HepG2 (cell line): ENCODE data around the gene CEBPB. TPM values are rescaled to one million over a fixed set of nuclear protein-coding genes. Genes with fewer than 3 reads are reported as not detected.

Experiments used
- CHD2 ChIP-seq: IDR thresholded peaks from 2 replicates; pipeline ENCODE4 v1.6.1; 2011; ENCODE audit warnings: low read depth, low read length, improper control_type of control experiment
- ISL2 ChIP-seq: sonication (generic); formaldehyde crosslinking; IDR thresholded peaks from 2 replicates; pipeline ENCODE4 v1.5.0; 2020; ENCODE audit warnings: missing genetic modification reagents
- MAZ ChIP-seq, 2 experiments: sonication (generic) in 1 of 2; formaldehyde crosslinking in 1 of 2; IDR thresholded peaks; 2 replicates each; pipeline versions ENCODE4 v1.5.0 to v1.6.1; 2012 to 2020; ENCODE audit warnings: low read depth in 2 of 2, mild to moderate bottlenecking in 2 of 2, borderline replicate concordance in 1 of 2, improper control_type of control experiment in 1 of 2, low read length in 1 of 2, missing genetic modification reagents in 1 of 2, moderate library complexity in 1 of 2
- RXRA ChIP-seq: sonication (generic); formaldehyde crosslinking; IDR thresholded peaks from 2 replicates; pipeline ENCODE4 v1.5.1; 2020; ENCODE audit warnings: missing genetic modification reagents
- SCMH1 ChIP-seq: sonication (generic); formaldehyde crosslinking; IDR thresholded peaks from 2 replicates; pipeline ENCODE4 v1.9.0; 2021; ENCODE audit warnings: missing genetic modification reagents, mild to moderate bottlenecking, borderline replicate concordance
- SMARCC2 ChIP-seq: fragments of 450-650 bp; IDR thresholded peaks from 2 replicates; pipeline ENCODE4 v1.6.1; 2017; ENCODE audit warnings: antibody characterized with exemption, mild to moderate bottlenecking
- TBX2 ChIP-seq: sonication (generic); formaldehyde crosslinking; IDR thresholded peaks from 2 replicates; pipeline ENCODE4 v1.5.0; 2020; ENCODE audit warnings: missing genetic modification reagents, mild to moderate bottlenecking, borderline replicate concordance
- XBP1 ChIP-seq: sonication (generic); formaldehyde crosslinking; IDR thresholded peaks from 2 replicates; pipeline ENCODE4 v1.5.0; 2020; ENCODE audit warnings: missing genetic modification reagents
- ZFP37 ChIP-seq: sonication (generic); formaldehyde crosslinking; IDR thresholded peaks from 2 replicates; pipeline ENCODE4 v1.4.0; 2020; ENCODE audit warnings: missing genetic modification reagents, borderline replicate concordance
- ZNF124 ChIP-seq: sonication (generic); formaldehyde crosslinking; IDR thresholded peaks from 2 replicates; pipeline ENCODE4 v1.4.0; 2020; ENCODE audit warnings: missing genetic modification reagents
- ZNF614 ChIP-seq: IDR thresholded peaks from 2 replicates; pipeline ENCODE4 v1.6.1; 2018; ENCODE audit warnings: missing biosample characterization, missing genetic modification reagents, inconsistent platforms, borderline replicate concordance
- ZNF891 ChIP-seq: sonication (generic); formaldehyde crosslinking; IDR thresholded peaks from 2 replicates; pipeline ENCODE4 v1.5.0; 2020; ENCODE audit warnings: mild to moderate bottlenecking, missing genetic modification reagents
- ZSCAN31 ChIP-seq: sonication (generic); formaldehyde crosslinking; IDR thresholded peaks from 2 replicates; pipeline ENCODE4 v1.5.0; 2020; ENCODE audit warnings: low read depth, mild to moderate bottlenecking, missing genetic modification reagents
- polyA plus RNA-seq, 8 experiments: library from polyadenylated mRNA; depleted of rRNA in 3 of 8; stranded (reverse) in 7 of 8; unstranded in 1 of 8; fragments of >200 nt; fragmentation: Illumina TruSeq in 4 of 8; extraction: Trizol in 4 of 8; gene quantifications; 2 replicates each; pipeline versions ENCODE4 v1.2.1 to v1.2.3, GENCODE V29; 2011 to 2016; ENCODE audit warnings: low read depth in 4 of 8, missing spikeins in 1 of 8, mixed read lengths in 1 of 8; ENCODE audit not compliant: insufficient read depth in 1 of 8
- total RNA-seq, 5 experiments: library from RNA; depleted of rRNA; stranded (reverse); fragments of >200 nt; fragmentation: Illumina TruSeq; extraction: Trizol; gene quantifications; 2 replicates each; pipeline ENCODE4 v1.2.3, GENCODE V29; 2016; ENCODE audit warnings: low read depth in 1 of 5
- TF ChIP-seq, protein P1 (sequence below): sonication (generic); formaldehyde crosslinking; IDR thresholded peaks from 2 replicates; pipeline ENCODE4 v1.4.0; 2020; ENCODE audit warnings: missing genetic modification reagents
- TF ChIP-seq, protein P2 (sequence below), 2 experiments: sonication (generic) in 1 of 2; formaldehyde crosslinking in 1 of 2; IDR thresholded peaks; 2 replicates each; pipeline versions ENCODE4 v1.6.1 to v1.9.0; 2014 to 2022; ENCODE audit warnings: antibody characterized with exemption in 1 of 2, borderline replicate concordance in 1 of 2, inconsistent platforms in 1 of 2, low read depth in 1 of 2, missing genetic modification reagents in 1 of 2
- TF ChIP-seq, protein P3 (sequence below): IDR thresholded peaks from 2 replicates; pipeline ENCODE4 v1.6.1; 2016; ENCODE audit warnings: missing compliant biosample characterization, missing genetic modification reagents, borderline replicate concordance
- TF ChIP-seq, protein P4 (sequence below): sonication (generic); formaldehyde crosslinking; IDR thresholded peaks from 2 replicates; pipeline ENCODE4 v1.4.0; 2020; ENCODE audit warnings: missing genetic modification reagents, borderline replicate concordance
- TF ChIP-seq, protein P5 (sequence below): sonication (generic); formaldehyde crosslinking; IDR thresholded peaks from 2 replicates; pipeline ENCODE4 v1.8.1; 2023; ENCODE audit warnings: missing genetic modification reagents, mild to moderate bottlenecking, borderline replicate concordance

The CEBPB gene
- total and polyA plus RNA-seq, 2 of the 13 experiments (the other 11 are each of a cell fraction or from before 2014, with no cell fraction given): 18.5 to 28.2 TPM

DNA sequence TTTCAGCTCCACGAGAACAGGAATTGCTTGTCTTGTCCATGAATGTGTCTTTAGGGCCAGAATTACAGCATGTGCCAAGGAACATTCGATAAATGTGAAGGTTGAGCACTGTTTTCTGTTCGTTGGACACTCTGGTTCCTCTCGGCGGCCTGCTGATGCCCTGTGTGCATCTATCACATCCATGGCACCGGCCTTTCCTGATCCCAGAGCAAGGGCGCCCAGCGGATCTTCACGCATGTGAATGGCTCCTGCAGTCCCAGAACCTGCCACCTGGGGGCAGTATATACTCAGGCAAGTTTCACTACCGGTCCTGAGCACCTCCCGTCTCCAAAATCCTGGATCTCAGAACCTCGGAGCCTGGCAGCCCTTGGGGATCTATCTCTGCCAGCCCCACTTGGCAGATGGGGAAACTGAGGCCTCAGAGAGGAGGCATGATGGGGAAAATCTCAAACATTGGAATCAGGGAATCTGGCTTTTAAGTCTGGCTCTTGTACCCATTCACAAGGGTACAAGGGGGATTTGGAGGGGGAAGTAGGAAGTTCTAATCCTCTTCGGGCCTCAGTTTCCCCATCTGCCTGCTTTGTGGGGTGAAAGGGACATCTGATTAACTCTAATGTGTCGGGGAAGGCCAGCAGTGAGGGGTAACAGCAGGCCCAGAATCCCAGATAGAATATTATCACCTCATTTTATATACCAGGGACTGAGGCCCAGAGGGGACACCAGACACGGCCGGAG lies 4.3 kb upstream of the CEBPB start (continued):
- peak; percentile 87 for TF ChIP-seq ZNF891 (CRISPR knock-in tag)
- TF ChIP-seq MAZ (IDR thresholded peaks at IDR 0.05; ENCODE audit: borderline replicate concordance, low read depth, low read length): no peak
- peak; percentile 77 for TF ChIP-seq MAZ (CRISPR knock-in tag; IDR thresholded peaks at IDR 0.05; ENCODE audit: low read depth)
- TF ChIP-seq ZNF124 (CRISPR knock-in tag): peak; percentile 35; the same call in 1 of the 2 replicates
- peak; percentile 64 for TF ChIP-seq ZSCAN31 (CRISPR knock-in tag)
- TF ChIP-seq ZFP37 (CRISPR knock-in tag): peak; percentile 84
- peak; percentile 70; the same call in 1 of the 2 replicates for TF ChIP-seq RXRA (CRISPR knock-in tag)
- TF ChIP-seq ISL2 (CRISPR knock-in tag): peak; percentile 38; the same call in 1 of the 2 replicates
- TF ChIP-seq TBX2 (CRISPR knock-in tag): peak; percentile 61; the same call in 1 of the 2 replicates
- no peak for TF ChIP-seq SMARCC2
- TF ChIP-seq XBP1 (CRISPR knock-in tag): 0 out of 2 replicates have a peak, but pooled peaks have one; percentile 61
- TF ChIP-seq CHD2: peak; percentile 60; the same call in 1 of the 2 replicates
- TF ChIP-seq SCMH1: no peak
- TF ChIP-seq, protein P1, sequence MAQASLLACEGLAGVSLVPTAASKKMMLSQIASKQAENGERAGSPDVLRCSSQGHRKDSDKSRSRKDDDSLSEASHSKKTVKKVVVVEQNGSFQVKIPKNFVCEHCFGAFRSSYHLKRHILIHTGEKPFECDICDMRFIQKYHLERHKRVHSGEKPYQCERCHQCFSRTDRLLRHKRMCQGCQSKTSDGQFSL (CRISPR knock-in tag): peak; percentile 75
- TF ChIP-seq ZNF614: peak; percentile 70; the same call in 1 of the 2 replicates
- TF ChIP-seq, protein P2, sequence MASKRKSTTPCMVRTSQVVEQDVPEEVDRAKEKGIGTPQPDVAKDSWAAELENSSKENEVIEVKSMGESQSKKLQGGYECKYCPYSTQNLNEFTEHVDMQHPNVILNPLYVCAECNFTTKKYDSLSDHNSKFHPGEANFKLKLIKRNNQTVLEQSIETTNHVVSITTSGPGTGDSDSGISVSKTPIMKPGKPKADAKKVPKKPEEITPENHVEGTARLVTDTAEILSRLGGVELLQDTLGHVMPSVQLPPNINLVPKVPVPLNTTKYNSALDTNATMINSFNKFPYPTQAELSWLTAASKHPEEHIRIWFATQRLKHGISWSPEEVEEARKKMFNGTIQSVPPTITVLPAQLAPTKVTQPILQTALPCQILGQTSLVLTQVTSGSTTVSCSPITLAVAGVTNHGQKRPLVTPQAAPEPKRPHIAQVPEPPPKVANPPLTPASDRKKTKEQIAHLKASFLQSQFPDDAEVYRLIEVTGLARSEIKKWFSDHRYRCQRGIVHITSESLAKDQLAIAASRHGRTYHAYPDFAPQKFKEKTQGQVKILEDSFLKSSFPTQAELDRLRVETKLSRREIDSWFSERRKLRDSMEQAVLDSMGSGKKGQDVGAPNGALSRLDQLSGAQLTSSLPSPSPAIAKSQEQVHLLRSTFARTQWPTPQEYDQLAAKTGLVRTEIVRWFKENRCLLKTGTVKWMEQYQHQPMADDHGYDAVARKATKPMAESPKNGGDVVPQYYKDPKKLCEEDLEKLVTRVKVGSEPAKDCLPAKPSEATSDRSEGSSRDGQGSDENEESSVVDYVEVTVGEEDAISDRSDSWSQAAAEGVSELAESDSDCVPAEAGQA (IDR thresholded peaks at IDR 0.05; ENCODE audit: low read depth): no peak; the same call in 1 of the 2 replicates
- TF ChIP-seq, protein P2 (CRISPR knock-in tag; IDR thresholded peaks at IDR 0.05; ENCODE audit: borderline replicate concordance): 0 out of 2 replicates have a peak, but pooled peaks have one; percentile 36
- TF ChIP-seq, protein P3, sequence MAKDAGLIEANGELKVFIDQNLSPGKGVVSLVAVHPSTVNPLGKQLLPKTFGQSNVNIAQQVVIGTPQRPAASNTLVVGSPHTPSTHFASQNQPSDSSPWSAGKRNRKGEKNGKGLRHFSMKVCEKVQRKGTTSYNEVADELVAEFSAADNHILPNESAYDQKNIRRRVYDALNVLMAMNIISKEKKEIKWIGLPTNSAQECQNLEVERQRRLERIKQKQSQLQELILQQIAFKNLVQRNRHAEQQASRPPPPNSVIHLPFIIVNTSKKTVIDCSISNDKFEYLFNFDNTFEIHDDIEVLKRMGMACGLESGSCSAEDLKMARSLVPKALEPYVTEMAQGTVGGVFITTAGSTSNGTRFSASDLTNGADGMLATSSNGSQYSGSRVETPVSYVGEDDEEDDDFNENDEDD (CRISPR knock-in tag): peak; percentile 41; the same call in 1 of the 2 replicates
- TF ChIP-seq, protein P4, sequence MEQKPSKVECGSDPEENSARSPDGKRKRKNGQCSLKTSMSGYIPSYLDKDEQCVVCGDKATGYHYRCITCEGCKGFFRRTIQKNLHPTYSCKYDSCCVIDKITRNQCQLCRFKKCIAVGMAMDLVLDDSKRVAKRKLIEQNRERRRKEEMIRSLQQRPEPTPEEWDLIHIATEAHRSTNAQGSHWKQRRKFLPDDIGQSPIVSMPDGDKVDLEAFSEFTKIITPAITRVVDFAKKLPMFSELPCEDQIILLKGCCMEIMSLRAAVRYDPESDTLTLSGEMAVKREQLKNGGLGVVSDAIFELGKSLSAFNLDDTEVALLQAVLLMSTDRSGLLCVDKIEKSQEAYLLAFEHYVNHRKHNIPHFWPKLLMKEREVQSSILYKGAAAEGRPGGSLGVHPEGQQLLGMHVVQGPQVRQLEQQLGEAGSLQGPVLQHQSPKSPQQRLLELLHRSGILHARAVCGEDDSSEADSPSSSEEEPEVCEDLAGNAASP (CRISPR knock-in tag): peak; percentile 62; the same call in 1 of the 2 replicates
- TF ChIP-seq, protein P5, sequence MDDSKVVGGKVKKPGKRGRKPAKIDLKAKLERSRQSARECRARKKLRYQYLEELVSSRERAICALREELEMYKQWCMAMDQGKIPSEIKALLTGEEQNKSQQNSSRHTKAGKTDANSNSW (CRISPR knock-in tag): 0 out of 2 replicates have a peak, but pooled peaks have one; percentile 7
